ENCODE data around the gene FEV.

Gene FEV

DNA sequence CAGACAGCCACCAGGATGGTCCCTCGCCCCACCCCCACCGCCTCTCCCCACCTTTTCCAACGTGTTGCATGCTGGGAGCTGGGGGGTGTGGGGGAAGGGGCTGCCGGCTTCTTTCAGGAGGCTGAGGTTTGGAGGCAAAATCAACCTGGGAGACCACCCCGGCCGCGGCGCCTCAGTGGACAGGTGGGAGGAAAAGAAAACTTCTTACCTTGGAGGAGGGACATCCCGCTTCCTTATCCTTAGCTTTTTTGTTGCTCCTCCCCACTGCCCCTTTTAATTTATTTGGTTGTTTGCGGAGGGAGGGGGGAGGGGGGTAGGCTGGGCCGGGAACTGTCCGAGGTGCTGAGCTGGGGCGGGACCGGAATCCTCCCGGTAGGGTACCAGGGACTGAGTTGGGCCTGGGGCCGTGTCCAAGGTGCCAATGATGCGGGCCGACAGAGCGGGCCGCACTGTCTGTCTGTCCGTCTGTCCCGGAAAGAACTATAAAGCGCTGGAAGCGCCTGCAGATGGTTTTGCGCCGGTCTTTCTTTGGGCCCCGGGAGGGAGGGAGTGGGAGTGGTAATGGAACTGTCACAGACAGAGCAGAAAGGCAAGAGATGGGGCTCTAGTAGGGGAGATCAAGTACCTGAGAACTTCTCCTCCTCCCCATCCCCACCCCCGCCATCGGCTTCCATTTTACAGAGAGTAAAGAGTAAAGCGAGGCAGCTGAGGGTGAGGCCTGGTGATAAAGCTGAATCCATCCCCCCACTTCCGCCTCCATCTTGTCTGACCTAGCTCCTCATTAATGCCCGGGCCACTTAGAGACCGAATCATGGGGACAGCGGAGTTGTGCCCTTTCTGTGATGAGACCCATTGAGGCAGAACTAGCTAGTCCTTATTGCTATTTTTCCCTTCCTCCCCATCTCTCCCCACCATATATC lies 23.1 kb downstream of the FEV start:
- Histone ChIP-seq H3K27me3 (ENCODE audit: low read length) (no peaks in the 10 kb centered on the region), H2AFZ (ENCODE audit: low read depth, low read length, severe bottlenecking) (no peak overlapping the region), H3K36me3 (ENCODE audit: low read length) (no peaks in the 10 kb centered on the region)

DNA sequence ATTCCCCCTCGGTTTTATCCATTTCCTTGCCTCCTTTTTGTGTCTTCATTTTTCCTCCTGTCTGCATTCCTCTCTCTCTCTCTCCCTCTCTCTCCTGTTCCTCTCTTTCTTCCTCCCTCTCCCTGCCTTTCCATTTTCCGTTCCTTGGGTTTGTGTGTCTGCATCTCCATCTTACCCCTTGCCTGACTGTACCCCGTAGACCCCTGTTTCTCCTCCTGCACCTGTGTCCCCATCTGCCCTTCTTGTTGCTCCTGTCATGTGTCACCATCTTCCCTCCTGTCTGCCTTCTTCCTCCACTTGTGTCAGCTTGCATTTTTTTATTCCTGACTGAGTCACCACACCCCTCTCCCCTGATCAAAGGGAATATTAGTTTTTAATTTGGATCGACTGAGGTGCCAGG lies 23.8 kb downstream of the FEV start:
- Histone ChIP-seq H3K27me3 (ENCODE audit: low read length) (no peaks in the 10 kb centered on the region), H2AFZ (ENCODE audit: low read depth, low read length, severe bottlenecking) (no peak overlapping the region), H3K79me2 (ENCODE audit: insufficient read depth, low read length) (no peaks in the 10 kb centered on the region), H3K4me2 (ENCODE audit: low read depth, low read length, poor library complexity, severe bottlenecking) (no peak overlapping the region), H3K9ac (ENCODE audit: low read length) (no peak overlapping the region), H3K27ac (ENCODE audit: low read depth, low read length) (no peak overlapping the region), H3K9me3 (ENCODE audit: insufficient read depth, low read length) (no peaks in the 10 kb centered on the region), H3F3A (ENCODE audit: insufficient read depth) (no peaks in the 10 kb centered on the region), H4K20me1 (ENCODE audit: low read depth, low read length) (no peaks in the 10 kb centered on the region), H3K4me3 (ENCODE audit: insufficient read depth, low read length, poor library complexity, severe bottlenecking) (no peak overlapping the region), H3K36me3 (ENCODE audit: low read length) (no peaks in the 10 kb centered on the region), H3K9me2 (replicated peaks; ENCODE audit: insufficient read depth, low read length) (no peaks in the 10 kb centered on the region)
- TF ChIP-seq, protein P1, sequence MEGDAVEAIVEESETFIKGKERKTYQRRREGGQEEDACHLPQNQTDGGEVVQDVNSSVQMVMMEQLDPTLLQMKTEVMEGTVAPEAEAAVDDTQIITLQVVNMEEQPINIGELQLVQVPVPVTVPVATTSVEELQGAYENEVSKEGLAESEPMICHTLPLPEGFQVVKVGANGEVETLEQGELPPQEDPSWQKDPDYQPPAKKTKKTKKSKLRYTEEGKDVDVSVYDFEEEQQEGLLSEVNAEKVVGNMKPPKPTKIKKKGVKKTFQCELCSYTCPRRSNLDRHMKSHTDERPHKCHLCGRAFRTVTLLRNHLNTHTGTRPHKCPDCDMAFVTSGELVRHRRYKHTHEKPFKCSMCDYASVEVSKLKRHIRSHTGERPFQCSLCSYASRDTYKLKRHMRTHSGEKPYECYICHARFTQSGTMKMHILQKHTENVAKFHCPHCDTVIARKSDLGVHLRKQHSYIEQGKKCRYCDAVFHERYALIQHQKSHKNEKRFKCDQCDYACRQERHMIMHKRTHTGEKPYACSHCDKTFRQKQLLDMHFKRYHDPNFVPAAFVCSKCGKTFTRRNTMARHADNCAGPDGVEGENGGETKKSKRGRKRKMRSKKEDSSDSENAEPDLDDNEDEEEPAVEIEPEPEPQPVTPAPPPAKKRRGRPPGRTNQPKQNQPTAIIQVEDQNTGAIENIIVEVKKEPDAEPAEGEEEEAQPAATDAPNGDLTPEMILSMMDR (IDR thresholded peaks at IDR 0.05; ENCODE audit: insufficient read depth, low read length, poor library complexity, severe bottlenecking) = no peak
- no peak for TF ChIP-seq EZH2phosphoT487 (conservative IDR thresholded peaks at IDR 0.05; ENCODE audit: low read length)

More for the DNA sequence above, 23.1 kb downstream of the FEV start:
- H3K79me2 ChIP-seq (ENCODE audit: insufficient read depth, low read length) = no peaks in the 10 kb centered on the region
- H3K9ac ChIP-seq (ENCODE audit: low read length) = no peak overlapping the region
- no peak overlapping the region for H3K4me2 ChIP-seq (ENCODE audit: low read depth, low read length, poor library complexity, severe bottlenecking)
- H3K4me3 ChIP-seq (ENCODE audit: insufficient read depth, low read length, poor library complexity, severe bottlenecking) = no peak overlapping the region
- no peaks in the 10 kb centered on the region for H3K9me3 ChIP-seq (ENCODE audit: insufficient read depth, low read length)
- no peak overlapping the region for H3K27ac ChIP-seq (ENCODE audit: low read depth, low read length)
- TF ChIP-seq, protein P1 (IDR thresholded peaks at IDR 0.05; ENCODE audit: insufficient read depth, low read length, poor library complexity, severe bottlenecking) = no peak
- no peak for TF ChIP-seq EZH2phosphoT487 (conservative IDR thresholded peaks at IDR 0.05; ENCODE audit: low read length)
- no peaks in the 10 kb centered on the region for H3K9me2 ChIP-seq (replicated peaks; ENCODE audit: insufficient read depth, low read length)
- H3F3A ChIP-seq (ENCODE audit: insufficient read depth) = no peaks in the 10 kb centered on the region
- H4K20me1 ChIP-seq (ENCODE audit: low read depth, low read length) = no peaks in the 10 kb centered on the region

DNA sequence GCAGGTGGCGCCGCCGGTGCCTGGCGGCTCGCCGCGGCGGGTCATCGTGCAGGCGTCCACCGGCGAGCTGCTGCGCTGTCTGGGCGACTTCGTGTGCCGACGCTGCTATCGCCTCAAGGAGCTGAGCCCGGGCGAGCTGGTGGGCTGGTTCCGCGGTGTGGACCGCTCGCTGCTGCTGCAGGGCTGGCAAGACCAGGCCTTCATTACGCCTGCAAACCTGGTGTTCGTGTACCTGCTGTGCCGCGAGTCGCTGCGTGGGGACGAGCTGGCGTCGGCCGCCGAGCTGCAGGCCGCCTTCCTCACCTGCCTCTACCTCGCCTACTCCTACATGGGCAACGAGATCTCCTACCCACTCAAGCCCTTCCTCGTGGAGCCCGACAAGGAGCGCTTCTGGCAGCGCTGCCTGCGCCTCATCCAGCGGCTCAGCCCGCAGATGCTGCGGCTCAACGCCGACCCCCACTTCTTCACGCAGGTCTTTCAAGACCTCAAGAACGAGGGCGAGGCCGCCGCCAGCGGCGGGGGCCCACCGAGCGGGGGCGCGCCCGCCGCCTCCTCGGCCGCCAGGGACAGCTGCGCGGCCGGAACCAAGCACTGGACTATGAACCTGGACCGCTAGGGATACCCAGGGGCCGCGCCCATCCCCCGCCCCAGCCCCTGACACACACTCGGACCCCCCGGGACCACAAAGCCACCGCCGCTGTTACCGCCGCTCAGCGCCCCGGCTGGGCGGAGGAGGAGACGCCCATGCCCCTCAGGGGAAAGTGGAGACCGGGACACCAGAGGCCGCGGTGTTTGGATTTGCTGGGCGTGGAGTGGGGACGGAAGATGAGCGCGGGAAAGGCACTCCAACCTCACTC lies 24.4 kb downstream of the FEV start:
- no peaks in the 10 kb centered on the region for H3K9me3 ChIP-seq (ENCODE audit: insufficient read depth, low read length)
- no peak overlapping the region for H3K27ac ChIP-seq (ENCODE audit: low read depth, low read length)
- no peak overlapping the region for H3K4me2 ChIP-seq (ENCODE audit: low read depth, low read length, poor library complexity, severe bottlenecking)
- no peaks in the 10 kb centered on the region for H3K36me3 ChIP-seq (ENCODE audit: low read length)
- no peaks in the 10 kb centered on the region for H3K9me2 ChIP-seq (replicated peaks; ENCODE audit: insufficient read depth, low read length)
- H2AFZ ChIP-seq (ENCODE audit: low read depth, low read length, severe bottlenecking) = no peak overlapping the region
- H4K20me1 ChIP-seq (ENCODE audit: low read depth, low read length) = no peaks in the 10 kb centered on the region
- H3K79me2 ChIP-seq (ENCODE audit: insufficient read depth, low read length) = no peaks in the 10 kb centered on the region
- H3K27me3 ChIP-seq (ENCODE audit: low read length) = no peaks in the 10 kb centered on the region
- H3K4me3 ChIP-seq (ENCODE audit: insufficient read depth, low read length, poor library complexity, severe bottlenecking) = no peak overlapping the region
- H3K9ac ChIP-seq (ENCODE audit: low read length) = no peak overlapping the region
- H3F3A ChIP-seq (ENCODE audit: insufficient read depth) = no peaks in the 10 kb centered on the region
- TF ChIP-seq, protein P1 (IDR thresholded peaks at IDR 0.05; ENCODE audit: insufficient read depth, low read length, poor library complexity, severe bottlenecking) = no peak
- no peak for TF ChIP-seq EZH2phosphoT487 (conservative IDR thresholded peaks at IDR 0.05; ENCODE audit: low read length)
